Ovary (tissue), 9 donors: ENCODE data around the gene PRELID3B. TPM values are rescaled to one million over a fixed set of nuclear protein-coding genes. Genes with fewer than 3 reads are reported as not detected.
A peak's percentile ranks its signal among the peaks of the same experiment; 100 is the strongest.

Experiments
- DNase-seq, 5 donors: peaks; one replicate each; pipeline ENCODE4 v3.0.0-alpha.2; 2019 to 2020
- H3K27ac ChIP-seq, 2 donors: fragments of 200-600 bp; one replicate each; pipeline versions ENCODE4 v1.5.1 to v1.8.0; 2019 to 2022
- H3K27me3 ChIP-seq: fragments of 200-600 bp; one replicate; pipeline ENCODE4 v1.8.0; 2022
- H3K36me3 ChIP-seq: fragments of 200-600 bp; sonication (generic); one replicate; pipeline ENCODE4 v1.5.1; 2019
- H3K4me1 ChIP-seq: one replicate; pipeline ENCODE4 v1.8.1; 2013; ENCODE audit warnings: mild to moderate bottlenecking, moderate library complexity; ENCODE audit not compliant: insufficient read depth
- H3K4me3 ChIP-seq: fragments of 200-600 bp; sonication (generic); one replicate; pipeline ENCODE4 v1.5.1; 2017
- H3K9me3 ChIP-seq, 2 donors: fragments of 200-600 bp in 1 of 2; sonication (generic) in 1 of 2; one replicate each; pipeline versions ENCODE4 v1.5.1 to v1.8.1; 2013 to 2019; ENCODE audit warnings: mild to moderate bottlenecking in 1 of 2, moderate library complexity in 1 of 2
- CTCF ChIP-seq, 3 donors: fragments of 450-650 bp in 2 of 3; fragments of 200-600 bp in 1 of 3; IDR thresholded peaks; one replicate each; pipeline versions ENCODE4 v1.5.1 to v1.8.0; 2016 to 2022; ENCODE audit warnings: antibody characterized with exemption in 3 of 3, mild to moderate bottlenecking in 1 of 3
- EP300 ChIP-seq: sonication (generic); formaldehyde crosslinking; IDR thresholded peaks from one replicate; pipeline ENCODE4 v1.6.1; 2017; ENCODE audit warnings: antibody characterized with exemption
- POLR2A ChIP-seq: fragments of 450-650 bp; IDR thresholded peaks from one replicate; pipeline ENCODE4 v1.6.1; 2017; ENCODE audit warnings: antibody characterized with exemption, mild to moderate bottlenecking, moderate library complexity
- WGBS, 3 donors: extraction: QIAGEN DNeasy Blood & Tissue Kit in 1 of 3; methylation state at CpG; one replicate each; pipeline versions ENCODE4 v1.1.5 to v1.1.7; 2013 to 2017; 5-methylcytosine and 5-hydroxymethylcytosine counted together
- intact Hi-C, 4 donors: fragments of 100-400 bp; cut with DNase I; formaldehyde crosslinking; loops; one replicate each; pipeline versions ENCODE4 v1.11.0 to v1.15.1; 2022 to 2023
- polyA plus RNA-seq, 2 donors: library from polyadenylated mRNA; stranded (reverse); fragments of 200-250 nt in 1 of 2; fragments of 350-450 nt in 1 of 2; fragmentation: Illumina TruSeq in 1 of 2; extraction: RNeasy Lipid Tissue Mini Kit (QIAGEN cat#74804) in 1 of 2; gene quantifications; one replicate each; pipeline ENCODE4 v1.2.3, GENCODE V29; 2013 to 2014
- total RNA-seq, 7 donors: library from RNA; depleted of rRNA in 2 of 7; stranded (reverse); fragments of >200 nt in 2 of 7; fragmentation: NEBNext Ultra II Directional in 3 of 7; extraction: Animal tissue kit (Norgen Biotek cat#: 25700) in 3 of 7; gene quantifications; one replicate each; pipeline versions ENCODE4 v1.1.0 to v1.2.4, GENCODE V29; 2016 to 2023
- donor health status: DM: no; HTN: no; CAD: no; lungs with moderate emphysema.
- donor health status: DM: no; HTN: no; CAD: no.
- donor health status: Bipolar disorder and iron deficiency.
- donor health status: DM: yes; HTN: yes; CAD: no.
- donor health status: DM: no; HTN: no; CAD: no.
- donor health status: DM: yes; HTN: yes; CAD: no.

The PRELID3B gene
- total and polyA plus RNA-seq, 9 donors: 16.8 to 40.8 (median 29.2) TPM

- Histone ChIP-seq H3K9me3 (no peaks in the 10 kb centered on the region), H3K27me3 (no peaks in the 10 kb centered on the region), H3K36me3 (no peaks in the 10 kb centered on the region), H3K27ac (peak within 1 kb of the TSS; percentile 50 to 61), H3K4me1 (peaks cover 10% of the 10 kb centered on the region), H3K4me3 (peak within 1 kb of the TSS; percentile 53)
- peak; percentile 40 to 69 (median 54) for DNase-seq
- intact Hi-C loops: loop anchor here in 1 of 4 donors (10.0 kb wide), 1 partner anchor 112 kb away; no protein-coding TSS in a partner anchor
- 6 to 10% (median 6%) methylated on average over 33 to 82 of the region's 82 CpGs for WGBS, 3 donors
- TF ChIP-seq CTCF (IDR thresholded peaks at IDR 0.05) (no peak), POLR2A (no peak), EP300 (no peak)
These were observed 35.5 kb downstream of the PRELID3B start, which contains the start of gene CTSZ for GRCh38 chr20:59006864-59007664. TSS of gene CTSZ (minus strand) at chr20:59007254. CDS start at chr20:59007128, 126 bp downstream.

GRCh38 chr20:59006167-59006863, 36.3 kb downstream of the PRELID3B start:
- Histone ChIP-seq H3K4me3 (peak overlapping the region; percentile 53), H3K4me1 (peaks cover 10% of the 10 kb centered on the region), H3K36me3 (no peaks in the 10 kb centered on the region), H3K9me3 (no peaks in the 10 kb centered on the region), H3K27me3 (no peaks in the 10 kb centered on the region), H3K27ac (peak overlapping the region; percentile 50 to 61)
- DNase-seq: peak in 4 of 5 donors; percentile 33 to 64 (median 58)
- TF ChIP-seq CTCF (IDR thresholded peaks at IDR 0.05) (no peak), POLR2A (no peak), EP300 (no peak)
- intact Hi-C loops: loop anchor here in 1 of 4 donors (10.0 kb wide), 1 partner anchor 112 kb away; no protein-coding TSS in a partner anchor
- WGBS, 3 donors: 28 to 58% (median 29%) methylated on average over 22 to 29 of the region's 29 CpGs

GRCh38 chr20:59005523-59006166, 36.9 kb downstream of the PRELID3B start:
- Histone ChIP-seq H3K4me1 (peaks cover 10% of the 10 kb centered on the region), H3K36me3 (no peaks in the 10 kb centered on the region), H3K4me3 (peak overlapping the region; percentile 53), H3K9me3 (no peaks in the 10 kb centered on the region), H3K27me3 (no peaks in the 10 kb centered on the region), H3K27ac (peak overlapping the region in 1 of 2 donors; percentile 61)
- intact Hi-C loops: loop anchor here in 1 of 4 donors (10.0 kb wide), 1 partner anchor 111 kb away; no protein-coding TSS in a partner anchor
- DNase-seq: no peak
- 77 to 86% (median 85%) methylated on average over 3 of the region's 3 CpGs for WGBS, 3 donors
- no peak for TF ChIP-seq CTCF (IDR thresholded peaks at IDR 0.05)
- no peak for TF ChIP-seq POLR2A
- no peak for TF ChIP-seq EP300
